Measurements from ENCODE around the gene HECW1.

The HECW1 gene

GRCh38 chr7:43437001-43437400 is 324.6 kb downstream of the HECW1 start:
- no peak for DNase-seq (ENCODE audit: low spot score)

GRCh38 chr7:43438897-43439479 is 326.5 kb downstream of the HECW1 start:
- DNase-seq (ENCODE audit: low spot score), result no peak

- peak; percentile 38 for DNase-seq (ENCODE audit: low spot score)
These were observed 327.4 kb downstream of the HECW1 start for GRCh38 chr7:43439631-43440401.

DNA sequence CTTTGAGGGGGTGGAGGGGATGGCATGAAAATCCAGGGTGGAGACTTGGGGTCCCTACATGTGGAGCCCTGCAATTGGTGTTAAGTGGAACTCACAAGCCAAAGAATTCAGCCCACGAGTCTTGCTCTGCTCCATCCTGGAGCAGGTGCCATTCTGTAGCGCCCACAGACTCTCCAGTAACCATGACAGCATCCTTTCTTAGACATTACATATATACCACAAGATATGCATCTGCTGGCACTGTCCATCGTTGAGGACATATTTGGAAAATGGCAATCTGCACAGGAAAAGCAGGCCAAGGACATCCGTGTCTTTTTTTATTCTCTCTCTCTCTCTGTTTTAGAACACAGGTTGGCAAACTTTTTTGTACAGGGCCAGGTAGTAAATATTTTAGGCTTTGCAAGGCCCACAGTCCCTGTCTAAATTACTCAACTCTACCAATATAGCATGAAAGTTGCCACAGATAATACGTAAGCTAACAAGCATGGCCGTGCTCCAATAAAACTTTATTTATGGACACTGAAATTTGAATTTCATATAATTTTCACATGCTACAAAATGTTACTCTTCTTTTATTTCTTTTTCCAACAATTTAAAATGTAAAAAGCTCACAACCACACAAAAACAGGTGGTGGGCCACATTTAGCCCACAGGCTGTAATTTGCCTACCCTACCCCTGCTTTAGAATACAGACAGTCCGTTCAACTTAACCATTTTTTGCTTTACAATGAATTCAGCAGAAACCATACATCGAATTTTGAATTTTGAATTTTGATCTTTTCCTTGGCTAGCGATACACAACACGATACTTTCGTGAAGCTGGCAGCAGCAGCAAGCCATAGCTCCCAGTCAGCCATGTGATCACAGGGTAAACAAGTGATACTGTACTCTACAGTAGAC is 329.0 kb downstream of the HECW1 start:
- DNase-seq (ENCODE audit: low spot score), result no peak

GRCh38 chr7:43443381-43443780 is 330.9 kb downstream of the HECW1 start:
- DNase-seq (ENCODE audit: low spot score), result no peak

DNA sequence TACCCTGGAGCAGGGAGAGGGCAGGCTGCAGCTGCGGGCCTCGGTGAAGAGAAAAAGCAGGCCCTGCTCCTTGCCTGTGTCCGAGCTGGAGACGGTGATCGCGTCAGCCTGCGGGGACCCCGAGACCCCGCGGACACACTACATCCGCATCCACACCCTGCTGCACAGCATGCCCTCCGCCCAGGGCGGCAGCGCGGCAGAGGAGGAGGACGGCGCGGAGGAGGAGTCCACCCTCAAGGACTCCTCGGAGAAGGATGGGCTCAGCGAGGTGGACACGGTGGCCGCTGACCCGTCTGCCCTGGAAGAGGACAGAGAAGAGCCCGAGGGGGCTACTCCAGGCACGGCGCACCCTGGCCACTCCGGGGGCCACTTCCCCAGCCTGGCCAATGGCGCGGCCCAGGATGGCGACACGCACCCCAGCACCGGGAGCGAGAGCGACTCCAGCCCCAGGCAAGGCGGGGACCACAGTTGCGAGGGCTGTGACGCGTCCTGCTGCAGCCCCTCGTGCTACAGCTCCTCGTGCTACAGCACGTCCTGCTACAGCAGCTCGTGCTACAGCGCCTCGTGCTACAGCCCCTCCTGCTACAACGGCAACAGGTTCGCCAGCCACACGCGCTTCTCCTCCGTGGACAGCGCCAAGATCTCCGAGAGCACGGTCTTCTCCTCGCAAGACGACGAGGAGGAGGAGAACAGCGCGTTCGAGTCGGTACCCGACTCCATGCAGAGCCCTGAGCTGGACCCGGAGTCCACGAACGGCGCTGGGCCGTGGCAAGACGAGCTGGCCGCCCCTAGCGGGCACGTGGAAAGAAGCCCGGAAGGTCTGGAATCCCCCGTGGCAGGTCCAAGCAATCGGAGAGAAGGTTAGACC is 332.5 kb downstream of the HECW1 start:
- DNase-seq (ENCODE audit: low spot score), result no peak

DNA sequence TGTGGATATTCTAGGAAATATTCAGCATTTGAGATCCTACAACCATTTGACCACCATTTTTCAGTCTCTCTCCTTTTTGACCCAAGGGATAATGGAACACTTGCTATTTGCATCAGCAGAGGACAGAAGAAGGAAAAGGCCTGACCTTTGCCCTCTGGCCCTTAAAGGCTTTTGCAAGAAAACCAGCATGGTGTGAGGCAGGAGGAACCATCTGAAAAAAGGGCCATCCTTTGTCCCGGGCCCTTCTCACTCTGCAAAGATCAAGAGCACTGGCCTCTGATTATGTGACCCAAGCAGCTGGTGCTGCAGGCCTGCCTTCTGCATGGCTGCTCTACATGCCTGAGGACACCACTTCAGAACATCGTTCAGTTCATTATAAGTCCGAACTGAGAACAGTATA is 337.1 kb downstream of the HECW1 start:
- DNase-seq (ENCODE audit: low spot score), result no peak

DNA sequence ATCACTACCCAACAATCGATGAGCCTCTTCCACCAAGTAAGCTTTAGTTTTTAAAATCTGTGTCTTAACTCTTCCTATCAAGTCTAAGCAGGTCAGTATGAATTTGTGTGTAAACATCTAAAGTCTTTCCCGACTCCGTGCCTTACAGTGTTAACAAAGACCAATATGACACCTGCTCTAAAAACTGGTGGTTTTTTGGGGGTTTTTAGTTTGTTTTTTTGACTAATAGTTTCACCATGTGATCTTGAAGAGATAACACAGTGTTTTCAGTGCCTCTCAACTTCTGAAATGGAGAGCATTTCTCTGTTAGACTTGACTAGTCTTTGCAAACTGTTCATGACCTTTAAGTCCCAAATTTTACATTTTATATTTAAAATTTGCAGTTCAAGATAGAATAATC is 338.4 kb downstream of the HECW1 start:
- no peak for DNase-seq (ENCODE audit: low spot score)

DNA sequence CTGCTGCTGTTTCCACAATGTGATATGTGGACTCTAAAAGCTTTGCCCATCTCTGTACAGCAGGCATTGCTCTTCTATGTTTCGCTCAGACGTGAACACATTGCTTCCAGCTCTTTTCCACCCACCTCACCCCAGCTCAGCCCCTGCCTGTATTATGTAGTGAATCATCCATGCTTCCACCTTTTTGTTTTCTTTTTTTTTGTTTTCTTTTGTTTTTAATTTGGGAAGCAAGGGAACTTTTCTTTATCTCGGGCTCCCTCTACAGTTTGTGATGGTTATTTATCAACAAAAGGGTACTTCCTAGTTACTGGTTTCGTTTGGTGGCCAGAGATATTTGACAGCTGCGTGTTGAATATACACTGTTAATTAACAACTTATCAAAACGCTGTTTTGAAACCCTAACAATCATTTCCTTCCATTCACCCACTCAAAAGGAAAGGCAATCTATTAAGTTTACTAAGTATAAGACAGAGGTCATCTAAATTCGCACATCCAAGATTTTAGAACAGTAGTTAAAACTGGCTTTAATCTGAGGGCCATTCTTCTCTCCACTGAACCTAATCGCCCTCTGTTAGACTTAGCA is 342.6 kb downstream of the HECW1 start:
- peak; percentile 45 for DNase-seq (ENCODE audit: low spot score)

DNA sequence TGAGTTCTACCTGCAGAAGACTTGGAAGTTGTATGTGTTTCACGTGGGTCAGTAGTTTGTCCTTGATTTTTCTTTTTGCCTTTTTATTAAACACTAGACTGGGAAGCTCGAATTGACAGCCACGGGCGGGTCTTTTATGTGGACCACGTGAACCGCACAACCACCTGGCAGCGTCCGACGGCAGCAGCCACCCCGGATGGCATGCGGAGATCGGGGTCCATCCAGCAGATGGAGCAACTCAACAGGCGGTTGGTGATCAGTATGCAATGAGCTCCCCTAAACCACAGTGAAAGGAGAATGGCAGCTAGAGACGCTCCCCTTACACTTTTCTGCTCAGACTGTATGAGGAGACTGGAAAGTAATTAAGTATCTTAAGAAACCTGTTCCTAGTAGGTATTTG is 343.8 kb downstream of the HECW1 start:
- DNase-seq (ENCODE audit: low spot score), result peak; percentile 22

- peak; percentile 25 for DNase-seq (ENCODE audit: low spot score)
These were observed 346.0 kb downstream of the HECW1 start for GRCh38 chr7:43458330-43459018.

DNA sequence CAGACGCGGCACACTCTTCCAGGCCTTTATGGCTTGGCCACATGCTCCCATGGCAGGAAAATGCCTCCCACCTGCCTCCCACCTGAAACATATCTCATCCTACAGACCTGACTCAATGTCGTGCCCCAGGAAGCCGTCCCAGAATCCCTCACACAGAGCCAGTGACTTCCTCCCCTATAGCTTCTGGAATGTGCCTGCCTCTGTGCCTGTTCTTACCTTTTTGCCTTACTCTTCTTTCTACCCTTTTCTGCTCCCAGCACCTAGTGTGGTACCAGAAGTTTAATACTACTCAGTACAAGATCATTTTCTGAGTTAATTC is 346.5 kb downstream of the HECW1 start:
- no peak for DNase-seq (ENCODE audit: low spot score)

DNA sequence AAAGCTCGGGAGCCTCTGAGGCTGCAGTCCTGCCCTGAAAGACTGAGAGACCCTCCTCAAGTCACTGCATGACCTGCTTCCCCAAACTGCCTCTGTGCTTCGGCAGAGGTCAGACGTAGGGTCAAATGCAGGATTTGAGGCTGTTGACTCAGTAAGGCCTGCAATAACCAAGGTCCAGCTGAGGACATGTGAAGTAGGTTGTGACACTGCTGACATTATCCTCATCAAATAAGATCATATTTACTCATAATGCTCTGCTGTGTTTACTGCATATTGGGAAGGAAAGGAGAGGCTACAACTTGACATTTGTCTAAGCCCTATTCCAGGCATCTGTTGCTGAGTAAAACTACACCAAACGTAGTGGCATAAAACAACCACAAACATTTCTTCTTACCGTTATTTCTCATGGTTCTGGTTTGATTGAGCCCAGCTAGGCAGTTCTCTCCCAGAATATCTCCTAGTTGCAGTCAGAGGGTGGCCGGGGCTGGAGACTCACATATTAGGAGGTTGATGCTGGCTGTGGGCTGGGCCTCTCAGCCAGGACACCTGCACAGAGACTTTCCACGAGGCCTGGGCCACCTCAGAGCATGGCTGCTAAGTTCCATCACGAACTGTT is 348.4 kb downstream of the HECW1 start:
- DNase-seq (ENCODE audit: low spot score), result no peak

GRCh38 chr7:43461349-43462024 is 349.0 kb downstream of the HECW1 start:
- no peak for DNase-seq (ENCODE audit: low spot score)

- peak; percentile 86 for DNase-seq (ENCODE audit: low spot score)
These were observed 350.4 kb downstream of the HECW1 start for GRCh38 chr7:43462836-43463235.

DNA sequence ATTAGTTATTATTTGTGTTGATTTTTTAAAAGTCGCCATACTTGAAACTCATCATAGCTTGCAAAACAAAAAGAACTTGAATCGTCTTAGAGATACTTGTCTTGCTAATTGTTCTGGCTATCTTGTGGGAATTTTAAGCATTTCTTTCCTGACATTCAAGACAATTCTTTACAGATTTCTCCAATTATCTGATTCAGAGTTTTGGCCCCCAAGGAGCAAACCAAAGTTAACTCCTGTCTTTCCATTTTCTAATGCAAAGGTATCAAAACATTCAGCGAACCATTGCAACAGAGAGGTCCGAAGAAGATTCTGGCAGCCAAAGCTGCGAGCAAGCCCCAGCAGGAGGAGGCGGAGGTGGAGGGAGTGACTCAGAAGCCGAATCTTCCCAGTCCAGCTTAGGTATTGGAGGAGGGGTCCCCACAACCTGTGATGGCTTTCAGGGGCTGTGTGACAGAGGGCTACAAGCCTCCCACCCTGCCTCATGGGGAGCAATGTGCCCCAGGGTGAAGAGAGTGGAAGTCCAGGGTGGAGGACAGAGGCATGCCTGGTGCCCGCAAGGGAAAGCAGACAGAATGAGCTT is 351.0 kb downstream of the HECW1 start:
- DNase-seq (ENCODE audit: low spot score), result no peak

DNA sequence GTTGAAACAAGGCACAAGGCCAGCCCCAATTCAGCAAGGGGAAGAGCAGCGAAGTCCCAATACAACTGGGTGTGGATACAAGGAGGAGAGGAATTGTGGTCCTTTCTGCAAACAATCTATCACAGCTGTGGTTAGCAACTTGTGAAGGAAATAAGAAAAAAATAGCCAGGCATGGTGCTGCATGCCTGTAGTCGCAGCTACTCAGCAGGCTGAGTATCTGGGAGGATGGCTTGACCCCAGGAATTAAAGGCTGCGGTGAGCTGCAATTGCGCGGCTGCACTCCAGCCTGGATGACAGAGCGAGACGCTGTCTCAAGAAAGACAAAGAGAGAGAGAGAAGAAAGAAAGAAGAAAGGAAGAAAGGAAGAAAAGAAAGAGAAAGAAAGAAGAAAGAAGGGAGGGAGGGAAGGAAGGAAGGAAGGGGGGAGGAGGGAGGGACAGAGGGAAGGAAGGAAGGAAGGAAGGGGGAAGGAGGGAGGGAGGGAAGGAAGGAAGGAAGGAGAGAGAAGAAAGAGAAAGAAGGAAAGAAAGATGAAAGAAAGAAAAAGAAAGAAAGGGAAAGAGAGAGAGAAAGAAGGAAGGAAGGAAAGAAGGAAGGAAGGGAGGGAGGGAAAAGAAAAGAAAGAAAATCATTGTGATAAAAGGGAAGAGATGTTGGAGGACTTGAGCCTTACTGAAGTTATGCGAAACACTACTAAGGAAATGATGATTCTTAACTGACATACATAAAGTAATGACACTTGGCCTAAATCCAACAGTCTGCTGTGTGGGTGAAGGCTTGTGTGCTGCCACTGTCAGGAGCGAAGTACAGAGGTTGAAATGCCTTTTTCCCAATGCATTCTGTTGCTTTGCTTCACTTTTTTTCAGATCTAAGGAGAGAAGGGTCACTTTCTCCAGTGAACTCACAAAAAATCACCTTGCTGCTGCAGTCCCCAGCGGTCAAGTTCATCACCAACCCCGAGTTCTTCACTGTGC is 353.4 kb downstream of the HECW1 start:
- DNase-seq (ENCODE audit: low spot score), result no peak

DNA sequence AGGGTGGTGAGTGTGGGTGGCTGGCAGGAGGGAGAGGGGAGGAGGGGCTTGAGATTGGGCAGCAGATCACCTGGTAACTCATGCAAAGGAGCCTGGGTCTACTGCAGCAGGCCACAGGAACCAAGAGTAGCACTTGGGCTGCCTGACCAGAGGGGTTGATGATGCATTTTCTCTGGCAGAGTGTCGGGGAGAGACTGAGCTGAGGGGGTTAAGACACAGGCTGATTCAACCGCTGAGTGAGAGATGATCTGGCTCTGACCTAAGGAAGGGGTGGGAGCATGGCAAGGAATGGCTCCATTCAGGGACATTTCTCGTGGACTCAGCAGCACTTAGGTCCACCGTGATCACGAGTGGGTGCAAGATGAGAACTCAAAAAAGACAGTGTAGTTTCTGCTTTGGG is 355.0 kb downstream of the HECW1 start:
- DNase-seq (ENCODE audit: low spot score), result no peak
